NCI-H446 (cell line): Measurements from ENCODE around the gene TRIM16.
"Not testable (repeated sequence)": the region's sequence is repeated elsewhere in the genome, so short reads cannot be mapped to it uniquely, and the experiment has no call there.

Experiments used
- DNase-seq, 2 experiments: peaks; one replicate each; lab custom pipeline; 2025; lab: John Stamatoyannopoulos, UW

The TRIM16 gene

DNA sequence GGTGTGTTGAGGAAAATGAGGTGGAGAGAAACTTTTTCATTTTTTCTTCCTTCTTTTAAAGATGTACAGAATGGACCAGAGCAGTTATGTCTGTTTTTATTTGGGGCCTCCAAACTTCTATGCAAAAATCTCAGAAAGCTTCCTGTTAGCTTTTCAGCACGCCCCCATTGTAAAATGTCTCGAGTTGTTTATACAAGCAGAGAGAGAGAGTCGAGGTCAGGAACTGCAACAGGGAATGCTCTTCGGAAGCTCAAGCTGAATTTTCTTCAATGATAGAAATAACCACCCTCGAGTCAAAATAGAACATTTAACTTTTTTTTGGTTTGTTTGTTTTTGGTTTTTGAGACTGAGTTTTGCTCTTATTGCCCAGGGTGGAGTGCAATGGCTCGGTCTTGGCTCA lies 68.3 kb downstream of the TRIM16 start:
- not testable (repeated sequence) for DNase-seq

DNA sequence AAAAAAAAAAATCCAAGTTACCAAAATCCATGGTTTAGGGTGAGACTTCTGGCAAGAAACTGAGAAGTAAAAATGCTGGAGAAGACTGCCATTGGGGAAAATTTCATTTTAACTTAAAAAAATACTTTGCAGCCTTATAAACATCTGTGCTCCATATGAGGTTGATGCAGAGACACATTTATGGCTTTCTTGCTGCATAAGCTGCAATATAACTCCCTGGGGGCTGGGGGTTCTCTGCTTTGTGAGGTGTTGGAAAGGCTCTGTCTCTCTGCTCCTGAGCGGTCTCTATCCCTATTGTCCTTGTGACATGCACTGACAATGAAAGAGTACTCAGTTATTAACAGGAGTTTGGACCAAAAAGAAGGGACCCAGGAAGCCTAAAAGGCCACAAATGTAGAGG lies 71.0 kb downstream of the TRIM16 start:
- not testable (repeated sequence) for DNase-seq

DNA sequence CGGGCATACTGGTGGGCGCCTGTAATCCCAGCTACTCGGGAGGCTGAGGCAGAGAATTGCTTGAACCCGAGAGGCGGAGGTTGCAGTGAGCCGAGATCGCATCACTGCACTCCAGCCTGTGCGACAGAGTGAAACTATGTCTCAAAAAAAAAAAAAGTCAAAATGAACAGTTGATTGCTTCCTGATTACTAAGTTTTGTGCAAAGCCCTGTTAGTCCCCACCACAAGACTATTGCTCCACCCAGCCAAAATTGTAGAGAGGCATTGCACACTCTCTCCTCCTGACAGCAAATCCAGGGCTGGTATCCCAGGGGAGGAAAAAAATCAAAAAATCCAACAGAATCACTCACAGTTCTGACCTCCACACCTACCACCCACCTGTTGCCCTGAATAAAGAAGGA lies 91.2 kb downstream of the TRIM16 start:
- DNase-seq, result not testable (repeated sequence)

DNA sequence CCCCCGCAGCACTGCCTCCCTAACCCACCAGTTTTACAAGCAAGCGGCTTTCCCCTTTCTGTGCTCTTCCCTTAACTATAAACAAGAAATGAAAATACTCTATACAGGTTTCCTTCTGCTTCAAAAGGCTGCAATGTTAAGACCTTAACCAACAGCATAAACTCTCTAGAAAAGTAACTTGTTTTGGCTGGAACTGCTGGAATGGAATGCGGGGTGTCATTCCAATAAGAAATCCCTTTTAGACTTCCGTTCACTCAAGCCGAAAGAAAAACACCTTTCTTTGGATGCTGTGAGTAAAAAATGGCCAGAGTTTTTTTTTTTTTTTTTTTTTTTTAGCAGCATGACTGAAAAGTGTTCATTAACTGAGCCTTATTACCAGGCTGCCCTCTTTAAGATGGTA lies 92.1 kb downstream of the TRIM16 start:
- DNase-seq, result not testable (repeated sequence)

DNA sequence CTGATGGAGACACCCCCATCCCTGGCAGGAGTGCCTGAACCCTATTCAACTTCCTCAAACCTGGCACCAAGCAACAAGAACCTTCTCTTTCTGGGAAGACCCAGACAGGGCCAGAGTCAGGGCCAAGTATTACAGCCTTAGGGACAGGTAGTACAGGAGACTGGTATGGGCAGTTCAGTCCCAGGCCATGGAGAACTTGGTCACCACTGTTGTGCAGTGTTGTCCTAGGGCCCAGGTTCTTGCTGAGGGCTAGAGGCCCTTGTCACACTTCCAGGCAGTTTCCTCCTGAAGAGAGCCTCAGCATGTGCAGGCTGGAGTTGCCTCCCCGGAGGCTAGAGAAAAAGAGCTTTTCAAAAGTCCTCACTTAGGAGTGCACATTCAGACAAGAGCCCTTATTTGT lies 93.3 kb downstream of the TRIM16 start:
- DNase-seq, result not testable (repeated sequence)

DNA sequence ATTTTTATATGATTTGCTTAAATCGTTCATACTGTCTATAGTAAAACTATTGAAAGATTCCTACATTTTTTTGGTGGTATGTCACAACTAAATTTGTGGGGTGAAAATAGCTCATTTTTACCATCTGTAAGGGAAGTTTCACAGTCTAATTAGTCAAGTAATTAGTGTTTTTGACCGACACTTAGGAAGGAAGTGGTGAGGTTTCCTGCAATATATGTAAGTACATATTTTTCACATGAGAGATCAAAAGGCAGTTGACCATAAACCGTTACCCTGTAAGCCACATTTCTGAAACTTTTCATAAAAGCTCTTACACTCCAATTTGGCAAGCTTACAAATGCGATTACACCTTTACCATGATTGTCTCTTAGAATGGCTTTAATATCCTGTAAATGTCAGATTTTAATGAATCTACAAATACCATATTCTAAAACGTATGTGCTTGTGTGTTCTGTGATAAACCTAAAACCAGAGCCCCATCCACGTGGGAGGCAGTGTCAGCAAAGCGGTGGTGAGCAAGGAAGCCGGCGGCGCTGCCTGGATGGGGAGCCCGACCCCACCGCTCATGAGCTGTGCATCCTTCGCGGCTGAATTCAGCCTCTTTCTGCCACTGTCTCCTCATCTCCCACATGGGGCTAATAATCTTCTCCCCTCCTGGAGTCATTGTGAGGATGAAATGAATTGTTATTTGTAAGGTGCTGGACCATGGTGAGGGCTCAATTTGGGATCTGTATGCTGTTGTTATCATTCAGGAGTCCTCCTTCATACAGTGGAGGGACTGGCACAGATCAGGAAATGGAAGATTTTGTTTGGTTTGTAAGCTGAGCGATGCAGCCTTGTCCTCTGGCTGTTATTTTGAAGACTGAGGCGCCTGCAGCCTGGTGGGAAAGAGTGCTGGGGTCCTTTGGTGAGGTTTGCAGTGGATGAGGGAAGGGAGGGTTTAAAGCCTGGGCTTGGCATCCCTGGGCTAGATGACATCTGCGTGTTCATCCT lies 94.3 kb downstream of the TRIM16 start:
- DNase-seq, result not testable (repeated sequence)

DNA sequence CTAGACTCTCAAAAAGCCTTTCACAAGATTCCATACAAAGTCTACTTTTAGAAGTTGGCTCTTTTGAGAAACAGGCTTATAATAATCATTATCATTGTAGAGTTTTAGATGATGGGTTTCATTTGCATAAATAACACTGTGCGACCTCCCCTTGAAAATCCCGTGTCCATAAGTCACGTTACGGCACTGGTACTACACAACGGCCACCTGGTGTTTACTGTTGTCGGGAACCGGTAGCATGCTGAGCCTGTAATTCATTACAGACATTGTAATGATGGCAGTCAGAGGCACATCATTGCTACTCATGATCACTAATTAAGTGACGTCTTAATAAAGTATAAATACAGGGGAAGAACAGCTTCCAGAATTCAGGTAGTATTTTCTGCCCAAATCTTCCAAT lies 96.1 kb downstream of the TRIM16 start:
- DNase-seq, result not testable (repeated sequence)

DNA sequence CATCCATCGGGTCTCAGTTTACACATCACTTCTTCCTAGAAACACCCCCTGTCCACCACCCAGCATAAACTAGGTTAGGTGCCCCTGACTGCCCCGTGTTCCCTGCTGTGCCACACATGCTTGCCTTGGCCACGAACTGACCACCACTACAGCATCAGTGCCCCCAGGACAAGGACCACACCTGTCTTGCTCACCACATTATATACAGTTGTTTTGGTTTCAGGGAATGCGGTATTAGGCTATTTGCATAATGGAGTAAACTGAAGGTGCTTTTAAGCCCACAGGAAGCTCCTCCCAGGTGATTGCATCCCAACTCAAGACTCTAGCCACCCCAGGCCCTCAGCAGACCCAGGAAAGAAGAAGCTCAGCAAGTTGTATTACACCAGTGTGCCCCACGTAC lies 100.8 kb downstream of the TRIM16 start:
- DNase-seq, result not testable (repeated sequence)

DNA sequence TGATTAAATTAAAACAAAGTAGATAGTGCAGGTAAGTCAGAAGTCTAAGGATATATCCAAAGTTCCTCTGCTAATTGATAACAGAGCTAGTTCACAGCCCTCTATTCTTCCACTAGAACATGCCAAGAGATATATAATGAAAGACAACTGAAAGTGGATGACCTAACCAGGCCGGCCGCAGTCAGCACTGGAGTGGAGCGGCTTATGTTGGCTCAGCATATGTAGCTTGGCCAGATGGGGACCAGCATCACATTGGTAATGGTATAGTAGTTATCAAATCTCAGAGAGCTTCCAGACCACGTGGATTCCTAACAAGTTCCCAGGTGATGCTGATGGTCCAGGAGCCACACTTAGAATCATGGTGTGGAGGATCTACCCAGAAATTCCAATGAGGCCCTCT lies 102.6 kb downstream of the TRIM16 start:
- DNase-seq, result not testable (repeated sequence)
